Testis (tissue), 3 donors: ENCODE results near the gene MAML2. TPM values are rescaled to one million over a fixed set of nuclear protein-coding genes. Genes with fewer than 3 reads are reported as not detected.

Source experiments
- DNase-seq: peaks from one replicate; pipeline ENCODE4 v3.0.0-alpha.2; 2019
- H3K27ac ChIP-seq, 2 donors: fragments of 200-600 bp; sonication (generic); one replicate each; pipeline ENCODE4 v1.5.1; 2019
- H3K27me3 ChIP-seq: fragments of 200-600 bp; sonication (generic); one replicate; pipeline ENCODE4 v1.5.1; 2019
- H3K36me3 ChIP-seq: fragments of 200-600 bp; sonication (generic); one replicate; pipeline ENCODE4 v1.5.1; 2017; ENCODE audit warnings: low read depth; ENCODE audit errors: missing control alignments
- H3K4me1 ChIP-seq: fragments of 200-600 bp; sonication (generic); one replicate; pipeline ENCODE4 v1.5.1; 2019
- H3K4me3 ChIP-seq, 2 donors: fragments of 200-600 bp; sonication (generic); one replicate each; pipeline ENCODE4 v1.5.1; 2017 to 2019
- H3K9me3 ChIP-seq: fragments of 200-600 bp; sonication (generic); one replicate; pipeline ENCODE4 v1.5.1; 2017
- POLR2A ChIP-seq: fragments of 450-650 bp; IDR thresholded peaks from one replicate; pipeline ENCODE4 v1.6.1; 2017; ENCODE audit warnings: antibody characterized with exemption, mild to moderate bottlenecking, moderate library complexity
- WGBS, 2 donors: methylation state at CpG; one replicate each; pipeline ENCODE4 v1.1.5; 2018; 5-methylcytosine and 5-hydroxymethylcytosine counted together
- intact Hi-C: fragments of 100-400 bp; cut with DNase I; formaldehyde crosslinking; loops from one replicate; pipeline ENCODE4 v1.15.1; 2023; ENCODE audit warnings: low total_unique reads
- polyA plus RNA-seq: library from polyadenylated mRNA; stranded (reverse); fragments of 350-450 nt; fragmentation: Illumina TruSeq; extraction: RNeasy Lipid Tissue Mini Kit (QIAGEN cat#74804); gene quantifications from one replicate; pipeline ENCODE4 v1.2.3, GENCODE V29; 2014; ENCODE audit warnings: low read depth, low replicate concordance; ENCODE audit not compliant: insufficient read depth
- total RNA-seq, 2 donors: library from RNA; depleted of rRNA; stranded (reverse); fragments of >200 nt; gene quantifications; one replicate each; pipeline ENCODE4 v1.2.3, GENCODE V29; 2016
- TF ChIP-seq, protein P1 (sequence below), 3 experiments: fragments of 450-650 bp in 2 of 3; fragments of 200-600 bp in 1 of 3; sonication (generic) in 1 of 3; IDR thresholded peaks; one replicate each; pipeline ENCODE4 v1.5.1; 2016 to 2019; ENCODE audit warnings: antibody characterized with exemption in 3 of 3, mild to moderate bottlenecking in 2 of 3, moderate library complexity in 1 of 3

The MAML2 gene
- total and polyA plus RNA-seq, 3 donors from 2014 or later, result 5.1 to 23.6 (median 17.6) TPM

DNA sequence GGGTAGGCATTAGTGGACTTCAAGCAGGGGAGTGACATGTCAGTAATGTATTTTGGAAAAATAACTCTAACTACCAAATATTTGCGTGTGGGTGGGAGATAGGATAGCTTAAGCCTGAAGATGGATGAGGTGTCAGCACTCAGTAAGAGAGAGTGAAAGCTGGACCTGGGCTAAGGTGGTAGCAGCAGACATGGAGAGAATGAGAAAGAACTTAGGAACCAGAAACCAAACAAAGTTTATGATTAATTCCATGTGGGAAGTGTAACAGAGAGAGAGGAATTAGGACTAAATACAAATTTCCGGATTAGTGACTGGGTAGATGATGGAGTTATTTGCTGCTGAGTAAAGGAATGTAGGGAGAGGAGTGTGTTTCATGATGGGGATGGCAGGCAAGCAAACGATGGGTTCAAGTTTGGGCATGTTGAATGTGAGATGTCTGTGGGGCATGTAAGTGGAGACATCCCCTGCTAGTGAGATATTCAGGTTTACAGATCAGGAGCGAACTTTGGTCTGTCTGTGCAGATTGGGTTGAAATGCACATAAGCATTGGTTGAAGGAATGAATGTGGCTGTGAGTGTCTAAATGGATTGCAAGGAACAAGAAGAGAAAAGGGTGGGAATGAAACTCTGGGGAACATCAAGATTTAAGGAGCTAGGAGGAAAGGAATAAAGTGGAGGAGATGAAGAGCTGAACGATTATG, 233.5 kb downstream of the MAML2 start:
- WGBS, 2 donors, result 80 to 89% methylated on average over 5 of the region's 5 CpGs
- Histone ChIP-seq H3K36me3 (no peaks in the 10 kb centered on the region), H3K9me3 (no peaks in the 10 kb centered on the region), H3K4me1 (no peaks in the 10 kb centered on the region), H3K4me3 (no peak overlapping the region), H3K27ac (no peak overlapping the region), H3K27me3 (no peaks in the 10 kb centered on the region)
- no peak for DNase-seq
- TF ChIP-seq, protein P1, sequence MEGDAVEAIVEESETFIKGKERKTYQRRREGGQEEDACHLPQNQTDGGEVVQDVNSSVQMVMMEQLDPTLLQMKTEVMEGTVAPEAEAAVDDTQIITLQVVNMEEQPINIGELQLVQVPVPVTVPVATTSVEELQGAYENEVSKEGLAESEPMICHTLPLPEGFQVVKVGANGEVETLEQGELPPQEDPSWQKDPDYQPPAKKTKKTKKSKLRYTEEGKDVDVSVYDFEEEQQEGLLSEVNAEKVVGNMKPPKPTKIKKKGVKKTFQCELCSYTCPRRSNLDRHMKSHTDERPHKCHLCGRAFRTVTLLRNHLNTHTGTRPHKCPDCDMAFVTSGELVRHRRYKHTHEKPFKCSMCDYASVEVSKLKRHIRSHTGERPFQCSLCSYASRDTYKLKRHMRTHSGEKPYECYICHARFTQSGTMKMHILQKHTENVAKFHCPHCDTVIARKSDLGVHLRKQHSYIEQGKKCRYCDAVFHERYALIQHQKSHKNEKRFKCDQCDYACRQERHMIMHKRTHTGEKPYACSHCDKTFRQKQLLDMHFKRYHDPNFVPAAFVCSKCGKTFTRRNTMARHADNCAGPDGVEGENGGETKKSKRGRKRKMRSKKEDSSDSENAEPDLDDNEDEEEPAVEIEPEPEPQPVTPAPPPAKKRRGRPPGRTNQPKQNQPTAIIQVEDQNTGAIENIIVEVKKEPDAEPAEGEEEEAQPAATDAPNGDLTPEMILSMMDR (IDR thresholded peaks at IDR 0.05), result no peak
- TF ChIP-seq POLR2A, result no peak
- intact Hi-C loops, result no loop called here

DNA sequence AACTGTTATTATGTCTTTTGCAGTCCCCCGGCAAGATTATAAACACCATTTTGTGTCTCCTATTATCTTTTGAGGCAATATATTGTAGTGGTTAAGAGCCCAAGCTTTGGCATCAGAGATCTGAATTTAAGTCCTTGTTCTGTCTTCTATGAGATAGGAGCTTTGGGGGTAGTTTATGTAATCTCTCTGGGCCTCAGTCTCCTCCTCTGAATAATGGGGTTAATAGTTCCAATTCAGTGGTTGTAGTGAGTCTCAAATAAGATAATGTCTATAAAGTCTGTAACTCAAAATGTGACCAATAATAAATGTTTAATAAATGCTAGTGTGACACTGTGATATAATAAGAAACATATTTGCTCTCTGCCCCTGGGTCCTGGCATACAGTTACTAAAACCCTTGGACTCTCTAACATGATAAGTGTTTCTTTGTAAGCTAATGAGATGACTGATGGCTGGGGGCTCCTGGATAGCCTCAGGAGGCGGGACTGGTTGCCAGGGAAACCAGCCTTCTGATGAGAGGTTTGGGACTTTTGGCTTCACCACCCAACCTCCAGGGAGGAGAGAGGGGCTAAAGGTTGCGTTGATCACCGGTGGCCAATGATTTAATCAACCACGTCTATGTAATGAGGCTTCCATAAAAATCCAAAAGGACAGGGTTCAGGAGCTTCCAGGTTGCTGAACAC, 235.7 kb downstream of the MAML2 start:
- H3K4me1 ChIP-seq, result no peaks in the 10 kb centered on the region
- H3K27me3 ChIP-seq, result no peaks in the 10 kb centered on the region
- H3K36me3 ChIP-seq, result no peaks in the 10 kb centered on the region
- H3K9me3 ChIP-seq, result no peaks in the 10 kb centered on the region
- TF ChIP-seq, protein P1 (IDR thresholded peaks at IDR 0.05), result no peak
- no peak for TF ChIP-seq POLR2A
- no peak overlapping the region for H3K27ac ChIP-seq
- WGBS, 2 donors, result 95% methylated on average over 5 of the region's 5 CpGs
- H3K4me3 ChIP-seq, result no peak overlapping the region
- DNase-seq, result no peak
- intact Hi-C loops, result no loop called here

DNA sequence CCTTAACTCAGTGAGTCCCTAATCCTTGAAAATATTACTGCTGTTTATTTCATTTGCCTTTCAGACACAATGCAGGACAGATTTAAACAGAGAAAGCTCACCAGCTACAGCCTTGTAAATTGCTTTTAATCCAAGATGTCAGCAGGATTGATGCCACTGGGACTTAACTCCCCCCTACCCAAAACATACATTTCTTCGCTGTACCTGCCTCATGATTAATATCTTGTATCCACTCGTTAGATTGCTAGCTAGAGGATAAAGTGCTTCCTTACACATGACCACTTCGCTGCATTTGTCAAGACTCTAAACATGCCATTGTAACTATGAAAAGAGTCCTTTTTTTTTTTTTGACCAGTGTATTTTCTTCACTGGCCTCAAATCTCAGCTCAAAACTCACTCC, 236.3 kb downstream of the MAML2 start:
- TF ChIP-seq POLR2A, result no peak
- TF ChIP-seq, protein P1 (IDR thresholded peaks at IDR 0.05), result no peak
- no peaks in the 10 kb centered on the region for H3K27me3 ChIP-seq
- no peak overlapping the region for H3K27ac ChIP-seq
- H3K9me3 ChIP-seq, result no peaks in the 10 kb centered on the region
- no peak for DNase-seq
- H3K4me3 ChIP-seq, result no peak overlapping the region
- H3K36me3 ChIP-seq, result no peaks in the 10 kb centered on the region
- H3K4me1 ChIP-seq, result no peaks in the 10 kb centered on the region
- intact Hi-C loops, result no loop called here
- 61 to 81% methylated on average over 3 of the region's 3 CpGs for WGBS, 2 donors

DNA sequence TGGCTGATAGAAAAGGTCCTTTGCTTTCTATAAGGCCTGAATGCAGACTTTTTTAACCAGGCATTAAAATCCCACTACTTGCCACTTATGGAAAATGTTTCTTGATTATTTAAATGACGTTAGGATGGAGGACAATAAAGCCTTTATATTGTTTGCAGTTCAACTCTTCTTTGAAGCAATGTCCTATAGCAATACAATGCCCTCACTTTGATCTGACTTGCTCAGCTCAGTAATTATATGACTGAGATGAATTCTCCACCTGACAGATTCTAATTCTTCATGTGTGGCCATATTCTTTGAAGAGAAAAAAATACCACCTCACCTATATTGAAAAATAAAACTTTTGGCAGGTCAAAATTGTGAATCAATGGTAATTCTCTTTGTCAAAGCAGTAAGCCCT, 237.1 kb downstream of the MAML2 start:
- no peak overlapping the region for H3K4me3 ChIP-seq

More for the DNA sequence above, 237.1 kb downstream of the MAML2 start:
- no peaks in the 10 kb centered on the region for H3K36me3 ChIP-seq
- TF ChIP-seq POLR2A, result no peak
- TF ChIP-seq, protein P1 (IDR thresholded peaks at IDR 0.05), result no peak
- no peaks in the 10 kb centered on the region for H3K4me1 ChIP-seq
- H3K27me3 ChIP-seq, result no peaks in the 10 kb centered on the region
- intact Hi-C loops, result no loop called here
- WGBS, 2 donors, result 60 to 77% methylated on average over 1 of the region's 1 CpG
- H3K27ac ChIP-seq, result no peak overlapping the region
- DNase-seq, result no peak
- H3K9me3 ChIP-seq, result no peaks in the 10 kb centered on the region
